Upper lobe of left lung (tissue), 4 donors: ENCODE data around the gene TAF1B.

Experiments
- POLR2A ChIP-seq, 4 donors: fragments of 450-650 bp; IDR thresholded peaks; one replicate each; pipeline ENCODE4 v1.5.1; 2016 to 2017; ENCODE audit warnings: antibody characterized with exemption in 4 of 4, mild to moderate bottlenecking in 2 of 4
- POLR2AphosphoS5 ChIP-seq, 2 donors: sonication (generic); formaldehyde crosslinking; IDR thresholded peaks; one replicate each; pipeline ENCODE4 v1.5.1; 2017; ENCODE audit warnings: antibody characterized with exemption in 2 of 2
- TF ChIP-seq, protein P1 (sequence below), 6 experiments: fragments of 450-650 bp in 4 of 6; fragments of 200-600 bp in 2 of 6; sonication (generic) in 2 of 6; IDR thresholded peaks; one replicate each; pipeline ENCODE4 v1.5.1; 2016 to 2019; ENCODE audit warnings: antibody characterized with exemption in 6 of 6

DNA sequence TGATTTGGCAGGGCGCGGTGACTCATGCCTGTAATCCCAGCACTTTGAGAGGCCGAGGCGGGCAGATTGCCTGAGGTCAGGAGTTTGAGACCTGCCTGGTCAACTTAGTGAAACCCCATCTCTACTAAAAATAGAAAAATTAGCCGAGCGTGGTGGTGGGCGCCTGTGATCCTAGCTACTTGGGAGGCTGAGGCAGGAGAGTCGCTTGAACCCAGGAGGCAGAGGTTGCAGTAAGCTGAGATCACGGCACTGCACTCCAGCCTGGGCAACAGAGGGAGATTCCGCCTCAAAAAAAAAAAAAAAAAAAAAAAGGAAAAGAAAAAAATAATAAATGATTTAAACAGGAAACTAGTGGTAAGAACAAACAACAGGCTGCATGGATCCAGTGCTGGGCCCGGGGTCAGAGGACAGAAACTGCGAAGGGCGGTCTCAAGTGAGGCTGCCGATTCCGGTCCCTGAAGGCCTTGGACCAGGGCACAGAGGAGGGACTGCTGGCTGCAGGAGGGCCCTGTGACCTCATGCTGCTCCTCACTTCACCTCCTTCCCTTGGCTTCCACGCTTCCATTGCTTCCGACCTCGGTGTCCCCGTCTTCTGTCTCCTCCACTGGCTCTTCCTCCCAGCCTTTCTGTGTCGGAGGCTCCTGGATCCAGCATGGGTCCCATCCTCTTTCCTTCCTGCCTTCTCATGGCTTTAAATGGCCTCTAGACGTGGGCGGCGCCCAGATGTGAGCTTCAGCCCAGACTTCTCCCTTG, 106.1 kb downstream of the TAF1B start:
- TF ChIP-seq POLR2A (IDR thresholded peaks at IDR 0.05) (no peak), POLR2AphosphoS5 (IDR thresholded peaks at IDR 0.05) (no peak)
- TF ChIP-seq, protein P1, sequence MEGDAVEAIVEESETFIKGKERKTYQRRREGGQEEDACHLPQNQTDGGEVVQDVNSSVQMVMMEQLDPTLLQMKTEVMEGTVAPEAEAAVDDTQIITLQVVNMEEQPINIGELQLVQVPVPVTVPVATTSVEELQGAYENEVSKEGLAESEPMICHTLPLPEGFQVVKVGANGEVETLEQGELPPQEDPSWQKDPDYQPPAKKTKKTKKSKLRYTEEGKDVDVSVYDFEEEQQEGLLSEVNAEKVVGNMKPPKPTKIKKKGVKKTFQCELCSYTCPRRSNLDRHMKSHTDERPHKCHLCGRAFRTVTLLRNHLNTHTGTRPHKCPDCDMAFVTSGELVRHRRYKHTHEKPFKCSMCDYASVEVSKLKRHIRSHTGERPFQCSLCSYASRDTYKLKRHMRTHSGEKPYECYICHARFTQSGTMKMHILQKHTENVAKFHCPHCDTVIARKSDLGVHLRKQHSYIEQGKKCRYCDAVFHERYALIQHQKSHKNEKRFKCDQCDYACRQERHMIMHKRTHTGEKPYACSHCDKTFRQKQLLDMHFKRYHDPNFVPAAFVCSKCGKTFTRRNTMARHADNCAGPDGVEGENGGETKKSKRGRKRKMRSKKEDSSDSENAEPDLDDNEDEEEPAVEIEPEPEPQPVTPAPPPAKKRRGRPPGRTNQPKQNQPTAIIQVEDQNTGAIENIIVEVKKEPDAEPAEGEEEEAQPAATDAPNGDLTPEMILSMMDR (IDR thresholded peaks at IDR 0.05), result no peak
